A549 treated with AZD9567 at 1 μM for 4 hours (cell line): ENCODE measurements around the gene NOS2. TPM values are rescaled to one million over a fixed set of nuclear protein-coding genes. Genes with fewer than 3 reads are reported as not detected.

Experiments
- total RNA-seq: library from RNA; stranded (reverse); fragments of 200-300 nt; extraction: Qiagen RNA extraction; gene quantifications from 5 replicates; pipeline ENCODE4 v1.2.3, GENCODE V29; 2022; ENCODE audit not compliant: insufficient read depth

The NOS2 gene
- 0.15 to 0.21 TPM (median 0.19 TPM) in 4 of 5 replicates, not detected in the other for total RNA-seq

DNA sequence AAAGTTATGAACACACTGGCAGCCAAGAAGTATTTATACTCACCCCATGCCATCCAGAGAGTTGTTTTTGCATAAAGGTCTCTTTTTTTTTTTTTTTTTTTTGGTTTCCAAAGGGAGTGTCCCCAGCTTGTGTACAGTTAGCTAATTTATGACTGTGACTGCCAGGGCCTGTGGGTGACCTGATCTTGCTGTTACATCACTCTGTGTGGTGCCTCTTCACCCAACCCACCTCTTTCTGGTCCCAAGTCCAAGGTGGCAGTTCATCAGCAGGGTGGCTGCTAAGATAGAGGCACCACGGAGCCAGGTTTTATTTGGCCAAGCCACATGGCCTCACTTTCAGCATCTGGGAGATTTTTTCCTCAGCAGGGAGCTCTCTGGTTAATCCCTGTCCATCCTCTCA is at the start of gene NOS2:
Gene NOS2, minus strand, starts transcription at position 8 of the 400 bp plus-strand sequence. CDS start 1,720 bp downstream, outside the sequence.

Other genes with a start within 250 kb of the NOS2 start
- 1.1 to 1.8 TPM (median 1.4 TPM) in 4 of 5 replicates, not detected in the other for gene LGALS9, start 169.3 kb downstream of the NOS2 start, total RNA-seq
- 1.5 to 3.1 TPM (median 2.2 TPM) in 4 of 5 replicates, not detected in the other for gene LYRM9, start 92.8 kb upstream of the NOS2 start, total RNA-seq
- 8.0 to 11.5 TPM (median 10.1 TPM) in 5 replicates for gene NLK, start 242.1 kb upstream of the NOS2 start, total RNA-seq